GM19452 (cell line): ENCODE data around the gene SORBS1.
"Not testable (repeated sequence)": the region's sequence is repeated elsewhere in the genome, so short reads cannot be mapped to it uniquely, and the experiment has no call there.

Experiments used
- ATAC-seq: cut with Tn5 transposase; IDR thresholded peaks from one replicate; pipeline ENCODE4 v1.9.1; 2021; ENCODE audit not compliant: unreplicated experiment

SORBS1 gene

GRCh38 chr10:95496246-95496911, 64.8 kb downstream of the SORBS1 start:
- ATAC-seq = no peak

GRCh38 chr10:95493862-95494261, 67.3 kb downstream of the SORBS1 start:
- no peak for ATAC-seq

GRCh38 chr10:95487994-95488393, 73.2 kb downstream of the SORBS1 start:
- ATAC-seq = no peak

GRCh38 chr10:95485056-95485844, 75.9 kb downstream of the SORBS1 start:
- ATAC-seq = no peak

- ATAC-seq = no peak
Measured at GRCh38 chr10:95482501-95483233, 78.5 kb downstream of the SORBS1 start.

- no peak for ATAC-seq
Measured at GRCh38 chr10:95480901-95481491, 80.2 kb downstream of the SORBS1 start.

GRCh38 chr10:95480102-95480900, 80.9 kb downstream of the SORBS1 start:
- no peak for ATAC-seq

- ATAC-seq = no peak
Measured at GRCh38 chr10:95478935-95479334, 82.2 kb downstream of the SORBS1 start.

GRCh38 chr10:95478185-95478584, 83.0 kb downstream of the SORBS1 start:
- no peak for ATAC-seq

- ATAC-seq = no peak
Measured at GRCh38 chr10:95477175-95477520, 84.0 kb downstream of the SORBS1 start.

GRCh38 chr10:95476469-95477174, 84.5 kb downstream of the SORBS1 start:
- no peak for ATAC-seq

- ATAC-seq = no peak
Measured at GRCh38 chr10:95475827-95476468, 85.2 kb downstream of the SORBS1 start.

GRCh38 chr10:95475003-95475383, 86.2 kb downstream of the SORBS1 start:
- no peak for ATAC-seq

- no peak for ATAC-seq
Measured at GRCh38 chr10:95474228-95475002, 86.8 kb downstream of the SORBS1 start.

GRCh38 chr10:95472304-95473088, 88.7 kb downstream of the SORBS1 start:
- ATAC-seq = no peak

- ATAC-seq = no peak
Measured at GRCh38 chr10:95469676-95470075, 91.5 kb downstream of the SORBS1 start.

GRCh38 chr10:95469251-95469650, 91.9 kb downstream of the SORBS1 start:
- ATAC-seq = no peak

GRCh38 chr10:95467642-95468041, 93.5 kb downstream of the SORBS1 start:
- ATAC-seq = not testable (repeated sequence)
